Gastroesophageal sphincter (tissue), 4 donors: ENCODE results near the gene SLC1A4. TPM values are rescaled to one million over a fixed set of nuclear protein-coding genes. Genes with fewer than 3 reads are reported as not detected.

Source experiments
- ATAC-seq: fragments of 150-250 bp; one replicate; pipeline ENCODE4 v1.9.1; 2016; ENCODE audit warnings: mild to moderate bottlenecking, moderate library complexity
- H3K27ac ChIP-seq, 4 donors: fragments of 200-600 bp; sonication (generic) in 3 of 4; 1 replicate in 3 of 4; 2 replicates in 1 of 4; pipeline ENCODE4 v1.5.1; 2016 to 2019
- H3K27me3 ChIP-seq: fragments of 200-600 bp; sonication (generic); one replicate; pipeline ENCODE4 v1.5.1; 2019
- H3K36me3 ChIP-seq, 2 donors: fragments of 200-600 bp; sonication (generic); one replicate each; pipeline ENCODE4 v1.5.1; 2019; ENCODE audit warnings: control low read depth in 1 of 2
- H3K4me1 ChIP-seq, 3 donors: fragments of 200-600 bp; sonication (generic); 1 replicate in 2 of 3; 2 replicates in 1 of 3; pipeline ENCODE4 v1.5.1; 2016 to 2019; ENCODE audit warnings: control low read depth in 2 of 3
- H3K4me3 ChIP-seq, 2 donors: fragments of 200-600 bp; sonication (generic); one replicate each; pipeline ENCODE4 v1.5.1; 2019; ENCODE audit warnings: mild to moderate bottlenecking in 1 of 2, moderate library complexity in 1 of 2
- H3K9me3 ChIP-seq, 3 donors: fragments of 200-600 bp; sonication (generic); one replicate each; pipeline ENCODE4 v1.5.1; 2017 to 2019; ENCODE audit warnings: control low read depth in 2 of 3
- CTCF ChIP-seq, 4 experiments: fragments of 200-600 bp in 2 of 4; fragments of 450-650 bp in 2 of 4; sonication (generic) in 1 of 4; IDR thresholded peaks; one replicate each; pipeline ENCODE4 v1.5.1; 2017 to 2019; ENCODE audit warnings: antibody characterized with exemption in 4 of 4, mild to moderate bottlenecking in 2 of 4, moderate library complexity in 2 of 4
- EP300 ChIP-seq: sonication (generic); formaldehyde crosslinking; IDR thresholded peaks from one replicate; pipeline ENCODE4 v1.6.1; 2017; ENCODE audit warnings: antibody characterized with exemption, mild to moderate bottlenecking
- POLR2A ChIP-seq, 2 donors: fragments of 450-650 bp; IDR thresholded peaks; one replicate each; pipeline ENCODE4 v1.6.1; 2017; ENCODE audit warnings: antibody characterized with exemption in 2 of 2, mild to moderate bottlenecking in 2 of 2, moderate library complexity in 1 of 2
- POLR2AphosphoS5 ChIP-seq: sonication (generic); formaldehyde crosslinking; IDR thresholded peaks from one replicate; pipeline ENCODE4 v1.6.1; 2017; ENCODE audit warnings: antibody characterized with exemption
- WGBS, 2 donors: methylation state at CpG; one replicate each; pipeline ENCODE4 v1.1.5; 2018; ENCODE audit warnings: low coverage in 1 of 2; 5-methylcytosine and 5-hydroxymethylcytosine counted together
- total RNA-seq, 4 donors: library from RNA; depleted of rRNA; stranded (reverse); fragments of >200 nt; gene quantifications; one replicate each; pipeline ENCODE4 v1.1.0, GENCODE V29; 2016

The SLC1A4 gene
- total RNA-seq, 4 donors from 2014 or later, result 9.0 to 13.8 (median 11.3) TPM

DNA sequence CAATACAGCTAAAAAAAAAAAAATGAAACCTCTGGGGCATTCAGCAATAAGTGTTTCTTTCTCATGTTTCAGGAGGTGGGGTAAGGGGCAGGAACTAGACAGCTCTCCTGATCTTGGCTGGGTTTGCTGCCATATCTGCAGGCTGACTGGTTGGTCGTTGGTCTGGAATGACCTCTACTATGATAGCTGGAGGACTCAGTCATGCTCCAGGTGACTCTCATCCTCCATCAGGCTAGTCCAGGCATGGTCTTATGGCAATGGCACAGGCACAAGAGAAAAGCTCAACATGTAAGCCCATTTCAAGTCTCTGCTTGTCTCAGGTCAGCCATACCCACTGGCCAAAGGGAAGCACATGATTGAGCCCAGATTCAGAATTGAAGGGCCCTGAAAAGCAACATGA is 9.5 kb upstream of the SLC1A4 start:
- Histone ChIP-seq H3K9me3 (no peaks in the 10 kb centered on the region), H3K4me1 (peaks cover 0 to 11% (median 0%) of the 10 kb centered on the region in 3 donors), H3K27ac (no peak overlapping the region), H3K36me3 (no peaks in the 10 kb centered on the region), H3K4me3 (no peak overlapping the region), H3K27me3 (no peaks in the 10 kb centered on the region)
- TF ChIP-seq EP300 (no peak), POLR2A (IDR thresholded peaks at IDR 0.05) (no peak), POLR2AphosphoS5 (no peak), CTCF (IDR thresholded peaks at IDR 0.05) (no peak)
- no peak for ATAC-seq
- no CpG with 5 or more reads among the region's 1 CpG for WGBS, 2 donors

GRCh38 chr2:64980183-64980582 is 9.0 kb upstream of the SLC1A4 start:
- Histone ChIP-seq H3K4me1 (peaks cover 0 to 7% (median 0%) of the 10 kb centered on the region in 3 donors), H3K9me3 (no peaks in the 10 kb centered on the region), H3K27ac (no peak overlapping the region), H3K36me3 (no peaks in the 10 kb centered on the region), H3K4me3 (no peak overlapping the region), H3K27me3 (no peaks in the 10 kb centered on the region)
- no peak for TF ChIP-seq EP300
- no peak for TF ChIP-seq POLR2AphosphoS5
- no peak for TF ChIP-seq POLR2A (IDR thresholded peaks at IDR 0.05)
- TF ChIP-seq CTCF (IDR thresholded peaks at IDR 0.05), result no peak
- ATAC-seq, result no peak
- 38 to 44% methylated on average over 1 of the region's 1 CpG for WGBS, 2 donors

GRCh38 chr2:64982311-64982857 is 6.8 kb upstream of the SLC1A4 start:
- no peak for ATAC-seq
- WGBS, 2 donors, result 69 to 77% methylated on average over 2 of the region's 2 CpGs
- H3K9me3 ChIP-seq, result no peaks in the 10 kb centered on the region
- H3K27me3 ChIP-seq, result no peaks in the 10 kb centered on the region
- TF ChIP-seq POLR2A (IDR thresholded peaks at IDR 0.05) (no peak), EP300 (no peak), POLR2AphosphoS5 (no peak), CTCF (IDR thresholded peaks at IDR 0.05) (no peak)
- H3K27ac ChIP-seq, result no peak overlapping the region
- H3K4me1 ChIP-seq, result peaks cover 0 to 8% (median 4%) of the 10 kb centered on the region in 3 donors
- H3K36me3 ChIP-seq, result no peaks in the 10 kb centered on the region
- no peak overlapping the region for H3K4me3 ChIP-seq

- H3K4me3 ChIP-seq, result no peak overlapping the region
- ATAC-seq, result no peak
- TF ChIP-seq POLR2A (IDR thresholded peaks at IDR 0.05) (no peak), CTCF (IDR thresholded peaks at IDR 0.05) (no peak), EP300 (no peak), POLR2AphosphoS5 (no peak)
- H3K27me3 ChIP-seq, result no peaks in the 10 kb centered on the region
- 84 to 89% methylated on average over 2 of the region's 2 CpGs for WGBS, 2 donors
- H3K36me3 ChIP-seq, result no peaks in the 10 kb centered on the region
- H3K27ac ChIP-seq, result no peak overlapping the region
- no peaks in the 10 kb centered on the region for H3K9me3 ChIP-seq
- peaks cover 0 to 13% (median 4%) of the 10 kb centered on the region in 3 donors for H3K4me1 ChIP-seq
Measured at GRCh38 chr2:64982932-64983331, 6.3 kb upstream of the SLC1A4 start.

DNA sequence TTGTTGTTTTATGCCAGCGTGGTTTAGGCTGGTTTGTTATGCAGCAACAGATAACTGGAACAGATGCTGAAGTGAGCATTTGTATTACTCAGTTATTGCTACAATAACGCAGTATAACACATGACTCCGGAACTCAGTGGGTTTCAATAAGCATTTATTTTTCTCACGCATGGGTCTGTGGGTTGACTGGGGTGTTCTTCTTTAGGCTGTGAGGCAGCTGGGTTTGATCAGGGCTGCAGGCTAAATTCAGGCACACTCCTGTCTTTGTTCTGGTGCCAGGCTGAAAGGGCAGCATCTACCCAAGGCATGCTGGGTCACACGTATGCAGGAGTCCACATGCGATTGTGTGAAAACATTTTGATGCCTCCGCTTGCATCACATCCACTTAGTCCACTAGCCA is 3.8 kb upstream of the SLC1A4 start:
- Histone ChIP-seq H3K4me3 (no peak overlapping the region), H3K4me1 (peaks cover 0 to 23% (median 11%) of the 10 kb centered on the region in 3 donors), H3K9me3 (no peaks in the 10 kb centered on the region), H3K27me3 (no peaks in the 10 kb centered on the region), H3K36me3 (no peaks in the 10 kb centered on the region), H3K27ac (no peak overlapping the region)
- TF ChIP-seq CTCF (IDR thresholded peaks at IDR 0.05) (no peak), POLR2AphosphoS5 (no peak), POLR2A (IDR thresholded peaks at IDR 0.05) (no peak), EP300 (no peak)
- 85 to 93% methylated on average over 3 to 7 of the region's 7 CpGs for WGBS, 2 donors
- no peak for ATAC-seq
